ENCODE data around the gene AAMP. TPM values are rescaled to one million over a fixed set of nuclear protein-coding genes. Genes with fewer than 3 reads are reported as not detected.
"Not testable (repeated sequence)": the region's sequence is repeated elsewhere in the genome, so short reads cannot be mapped to it uniquely, and the experiment has no call there.

The AAMP gene
- total RNA-seq, 1 donor from 2014 or later: 67.6 TPM

GRCh38 chr2:218276986-218277755 lies 7.2 kb upstream of the AAMP start:
- DNase-seq (ENCODE audit: low spot score): no peak
- TF ChIP-seq CTCF (IDR thresholded peaks at IDR 0.05; ENCODE audit: unreplicated experiment): no peak
- Mint-ChIP-seq H3K4me1 (ENCODE audit: unreplicated experiment) (peaks cover 7% of the 10 kb centered on the region), H3K9me3 (ENCODE audit: unreplicated experiment) (no peaks in the 10 kb centered on the region), H3K27ac (ENCODE audit: unreplicated experiment) (no peak overlapping the region), H3K4me3 (ENCODE audit: unreplicated experiment) (no peak overlapping the region), H3K27me3 (ENCODE audit: unreplicated experiment) (peaks cover 12% of the 10 kb centered on the region), H3K36me3 (ENCODE audit: low read depth, unreplicated experiment) (peaks cover 54% of the 10 kb centered on the region)

GRCh38 chr2:218275371-218276072 lies 5.6 kb upstream of the AAMP start:
- DNase-seq (ENCODE audit: low spot score): no peak
- Mint-ChIP-seq H3K27me3 (ENCODE audit: unreplicated experiment) (peaks cover 15% of the 10 kb centered on the region), H3K4me1 (ENCODE audit: unreplicated experiment) (peaks cover 17% of the 10 kb centered on the region), H3K36me3 (ENCODE audit: low read depth, unreplicated experiment) (peaks cover 56% of the 10 kb centered on the region), H3K9me3 (ENCODE audit: unreplicated experiment) (no peaks in the 10 kb centered on the region), H3K4me3 (ENCODE audit: unreplicated experiment) (no peak overlapping the region), H3K27ac (ENCODE audit: unreplicated experiment) (no peak overlapping the region)
- TF ChIP-seq CTCF (IDR thresholded peaks at IDR 0.05; ENCODE audit: unreplicated experiment): no peak

GRCh38 chr2:218274586-218274985 lies 4.6 kb upstream of the AAMP start:
- TF ChIP-seq CTCF (IDR thresholded peaks at IDR 0.05; ENCODE audit: unreplicated experiment): no peak
- H3K27me3 Mint-ChIP-seq (ENCODE audit: unreplicated experiment): peaks cover 21% of the 10 kb centered on the region
- H3K4me3 Mint-ChIP-seq (ENCODE audit: unreplicated experiment): no peak overlapping the region
- H3K4me1 Mint-ChIP-seq (ENCODE audit: unreplicated experiment): peaks cover 21% of the 10 kb centered on the region
- H3K27ac Mint-ChIP-seq (ENCODE audit: unreplicated experiment): no peak overlapping the region
- H3K36me3 Mint-ChIP-seq (ENCODE audit: low read depth, unreplicated experiment): peaks cover 48% of the 10 kb centered on the region
- H3K9me3 Mint-ChIP-seq (ENCODE audit: unreplicated experiment): no peaks in the 10 kb centered on the region
- no peak for DNase-seq (ENCODE audit: low spot score)

GRCh38 chr2:218273908-218274249 lies 3.9 kb upstream of the AAMP start:
- TF ChIP-seq CTCF (IDR thresholded peaks at IDR 0.05; ENCODE audit: unreplicated experiment): no peak
- Mint-ChIP-seq H3K27ac (ENCODE audit: unreplicated experiment) (no peak overlapping the region), H3K4me1 (ENCODE audit: unreplicated experiment) (peaks cover 27% of the 10 kb centered on the region), H3K4me3 (ENCODE audit: unreplicated experiment) (peak overlapping the region; percentile 59), H3K36me3 (ENCODE audit: low read depth, unreplicated experiment) (peaks cover 47% of the 10 kb centered on the region), H3K27me3 (ENCODE audit: unreplicated experiment) (peaks cover 21% of the 10 kb centered on the region), H3K9me3 (ENCODE audit: unreplicated experiment) (no peaks in the 10 kb centered on the region)
- no peak for DNase-seq (ENCODE audit: low spot score)

GRCh38 chr2:218273214-218273907 lies 3.4 kb upstream of the AAMP start:
- not testable (repeated sequence) for DNase-seq (ENCODE audit: low spot score); H3K4me3 Mint-ChIP-seq (ENCODE audit: unreplicated experiment); H3K27ac Mint-ChIP-seq (ENCODE audit: unreplicated experiment); H3K9me3 Mint-ChIP-seq (ENCODE audit: unreplicated experiment)
- Mint-ChIP-seq H3K27me3 (ENCODE audit: unreplicated experiment) (peaks cover 21% of the 10 kb centered on the region), H3K4me1 (ENCODE audit: unreplicated experiment) (peaks cover 27% of the 10 kb centered on the region), H3K36me3 (ENCODE audit: low read depth, unreplicated experiment) (peaks cover 45% of the 10 kb centered on the region)

All from endothelial cell (in vitro differentiated cells).